HG03025 (cell line): Measurements from ENCODE around the gene SLC2A9.
"Not testable (repeated sequence)": the region's sequence is repeated elsewhere in the genome, so short reads cannot be mapped to it uniquely, and the experiment has no call there.

ENCODE experiments used
- ATAC-seq: cut with Tn5 transposase; IDR thresholded peaks from one replicate; pipeline ENCODE4 v1.9.1; 2021; ENCODE audit warnings: mild to moderate bottlenecking, moderate library complexity; ENCODE audit not compliant: unreplicated experiment, low FRiP score

Gene SLC2A9

GRCh38 chr4:10002278-10002677 lies 19.0 kb downstream of the SLC2A9 start:
- ATAC-seq: no peak

GRCh38 chr4:10001757-10002156 lies 19.5 kb downstream of the SLC2A9 start:
- no peak for ATAC-seq

GRCh38 chr4:9999956-10000561 lies 21.2 kb downstream of the SLC2A9 start:
- ATAC-seq: peak; percentile 40

GRCh38 chr4:9997886-9998285 lies 23.4 kb downstream of the SLC2A9 start:
- no peak for ATAC-seq

- ATAC-seq: no peak
These were observed 24.8 kb downstream of the SLC2A9 start for GRCh38 chr4:9996319-9997110.

- ATAC-seq: peak; percentile 73
These were observed 26.9 kb downstream of the SLC2A9 start for GRCh38 chr4:9994246-9994847.

- no peak for ATAC-seq
These were observed 31.2 kb downstream of the SLC2A9 start for GRCh38 chr4:9989918-9990635.

GRCh38 chr4:9988933-9989332 lies 32.4 kb downstream of the SLC2A9 start:
- no peak for ATAC-seq

- no peak for ATAC-seq
These were observed 32.9 kb downstream of the SLC2A9 start for GRCh38 chr4:9988363-9988749.

- peak; percentile 75 for ATAC-seq
These were observed 33.4 kb downstream of the SLC2A9 start for GRCh38 chr4:9987749-9988362.

GRCh38 chr4:9984621-9985020 lies 36.7 kb downstream of the SLC2A9 start:
- no peak for ATAC-seq

- no peak for ATAC-seq
These were observed 38.1 kb downstream of the SLC2A9 start for GRCh38 chr4:9983211-9983610.

- not testable (repeated sequence) for ATAC-seq
These were observed 39.4 kb downstream of the SLC2A9 start for GRCh38 chr4:9981899-9982298.

GRCh38 chr4:9980898-9981297 lies 40.4 kb downstream of the SLC2A9 start:
- no peak for ATAC-seq

GRCh38 chr4:9979101-9979701 lies 42.1 kb downstream of the SLC2A9 start:
- ATAC-seq: no peak

- no peak for ATAC-seq
These were observed 43.7 kb downstream of the SLC2A9 start for GRCh38 chr4:9977518-9978031.

- ATAC-seq: no peak
These were observed 44.5 kb downstream of the SLC2A9 start for GRCh38 chr4:9976781-9977180.

GRCh38 chr4:9976293-9976692 lies 45.0 kb downstream of the SLC2A9 start:
- no peak for ATAC-seq

GRCh38 chr4:9971711-9972110 lies 49.6 kb downstream of the SLC2A9 start:
- no peak for ATAC-seq

- peak; percentile 91 for ATAC-seq
These were observed 50.8 kb downstream of the SLC2A9 start for GRCh38 chr4:9970399-9971011.
